Measurements from ENCODE around the gene UBE2I.

The UBE2I gene

DNA sequence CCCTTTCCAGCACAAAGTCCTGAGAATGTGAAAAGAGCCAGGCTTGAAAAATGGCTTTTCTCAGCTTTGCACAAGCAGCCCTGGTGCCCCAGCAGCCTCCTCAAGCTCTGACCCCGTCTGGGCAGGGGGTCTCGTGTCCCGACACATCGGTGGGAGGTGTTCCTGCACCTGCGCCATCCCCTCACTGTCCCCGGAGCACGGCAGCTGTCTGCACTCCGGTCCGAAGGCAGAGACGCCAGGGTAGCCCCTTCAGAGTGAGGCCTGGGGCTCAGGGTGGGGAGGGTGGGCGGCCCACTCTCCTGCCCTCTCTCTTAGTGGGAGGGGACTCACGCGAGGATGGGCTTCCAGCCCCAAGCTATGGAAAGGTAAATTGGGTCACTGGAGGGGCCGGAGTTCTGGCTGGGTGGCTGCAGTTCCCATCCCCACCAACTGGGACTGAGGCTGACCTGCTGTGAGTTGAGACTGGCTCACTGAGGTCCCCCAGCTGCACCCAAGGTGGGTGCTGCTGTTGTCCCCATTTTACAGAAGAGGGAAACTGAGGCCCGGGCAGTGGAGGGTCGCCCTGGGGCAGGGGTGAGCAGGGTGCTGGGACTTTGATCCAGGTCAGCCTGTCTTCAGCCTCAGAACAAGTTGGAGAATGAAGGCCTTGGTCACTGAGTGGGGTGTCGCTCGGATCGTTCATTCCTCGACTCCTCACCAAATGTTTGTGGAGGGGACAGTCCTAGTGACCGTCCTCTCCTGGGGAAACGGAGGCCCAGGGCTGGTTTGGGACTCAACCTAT is 21.7 kb downstream of the UBE2I start:
- no peak for DNase-seq

DNA sequence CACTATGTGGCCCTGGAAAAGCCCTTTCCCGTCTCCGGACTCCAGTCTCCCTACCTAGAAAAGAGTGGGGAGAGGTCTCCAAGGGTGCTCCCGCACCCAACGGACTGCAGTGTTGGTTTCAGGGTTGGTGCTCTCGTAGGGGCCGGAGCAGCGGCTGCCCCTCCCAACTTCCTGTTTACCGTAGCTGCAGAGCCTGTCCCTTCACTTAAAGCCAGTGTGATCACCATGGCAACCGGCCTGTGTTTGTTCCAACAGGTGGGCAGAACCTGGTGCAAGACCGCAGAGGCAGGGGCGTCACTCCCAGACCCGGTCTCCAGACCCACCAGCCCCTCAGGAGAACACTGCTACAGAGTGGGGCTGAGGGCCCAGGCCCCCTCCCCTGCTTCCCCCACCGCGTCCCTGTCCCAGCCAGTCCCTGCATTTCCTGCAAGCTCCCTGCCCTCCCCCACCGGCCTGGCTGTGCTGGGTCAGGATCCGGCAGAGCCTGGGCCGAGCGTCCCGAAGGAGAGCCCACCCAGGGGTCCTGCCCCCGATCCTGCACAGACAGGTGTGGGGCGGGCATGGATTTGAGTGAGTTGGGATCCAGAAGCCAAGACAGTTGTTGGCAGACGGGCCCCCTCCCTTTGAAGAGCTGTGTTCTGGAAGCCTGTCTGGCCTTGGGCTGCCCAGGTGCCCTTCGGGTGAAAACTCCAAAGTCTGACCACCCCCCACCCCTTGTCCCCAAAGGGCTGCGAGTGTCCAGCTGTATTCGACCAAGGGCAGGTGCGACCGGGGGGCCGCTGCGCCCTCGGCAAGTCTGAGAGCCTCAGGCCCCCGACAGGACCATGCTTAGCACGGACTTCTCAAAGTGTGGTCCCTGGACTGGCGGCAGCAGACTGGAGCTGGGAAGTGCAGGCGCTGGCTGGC is 22.5 kb downstream of the UBE2I start:
- DNase-seq = peak; percentile 76

DNA sequence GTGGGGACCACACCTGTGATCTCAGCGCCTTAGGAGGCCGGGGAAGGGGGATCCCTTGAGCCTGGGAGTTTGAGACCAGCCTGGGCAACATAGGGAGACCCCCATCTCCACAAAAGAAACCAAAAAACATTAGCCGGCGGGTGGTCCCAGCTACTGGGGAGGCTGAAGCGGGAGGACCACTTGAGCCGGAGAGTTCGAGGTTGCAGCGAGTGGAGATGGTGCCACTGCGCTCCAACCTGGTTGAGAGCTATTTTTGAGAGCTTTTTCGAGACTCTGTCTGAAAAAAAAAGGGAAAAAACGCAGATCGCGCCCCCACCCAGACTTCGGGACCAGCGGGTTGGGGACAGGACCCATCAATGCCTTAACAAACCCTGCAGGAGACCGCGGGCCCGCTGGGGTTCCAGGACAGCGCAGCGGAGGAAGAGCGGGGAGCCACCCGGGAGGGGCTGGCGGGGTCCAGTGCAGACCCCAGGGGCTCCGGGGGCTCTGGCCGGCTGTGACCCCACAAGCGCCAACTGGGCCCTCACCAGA is 23.2 kb downstream of the UBE2I start:
- no peak for DNase-seq

DNA sequence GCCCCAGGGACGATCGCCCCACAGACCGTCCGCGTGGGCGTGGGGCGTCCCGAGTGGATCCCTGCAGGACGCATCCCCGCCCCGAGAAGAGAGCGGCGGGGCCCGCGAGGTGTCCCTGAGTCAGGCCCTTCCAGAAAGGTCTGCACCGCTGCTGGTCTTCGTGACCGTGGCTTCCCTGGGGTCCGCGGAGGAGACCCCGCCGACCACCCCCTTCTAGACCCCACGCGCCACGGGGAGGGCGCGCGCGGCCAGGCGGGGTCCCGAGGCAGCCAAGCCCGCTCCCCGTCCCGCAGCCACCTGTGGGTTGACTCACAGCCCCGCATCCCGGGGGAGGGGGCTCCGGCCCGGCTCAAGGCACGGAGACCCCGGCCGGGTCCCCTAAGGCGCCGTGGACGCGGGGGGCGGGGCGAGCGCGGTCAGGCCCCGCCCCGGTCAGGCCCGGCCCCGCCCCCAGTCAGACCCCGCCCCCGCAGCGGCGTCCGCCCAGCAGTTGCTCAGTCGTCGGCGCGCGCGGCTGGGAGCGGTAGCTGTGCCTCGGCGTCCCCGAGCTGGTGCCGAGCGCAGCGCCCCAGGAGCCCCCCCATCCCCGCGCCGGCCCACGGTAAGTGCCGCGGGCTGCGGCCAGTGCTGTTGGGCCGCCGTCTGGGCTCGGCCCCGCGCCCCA is 23.8 kb downstream of the UBE2I start, which contains the start of gene BAIAP3:
Gene BAIAP3, plus strand, starts transcription at position 497 of the 664 bp plus-strand sequence. CDS start 4,905 bp downstream, outside the sequence.
- peak; percentile 43 for DNase-seq

DNA sequence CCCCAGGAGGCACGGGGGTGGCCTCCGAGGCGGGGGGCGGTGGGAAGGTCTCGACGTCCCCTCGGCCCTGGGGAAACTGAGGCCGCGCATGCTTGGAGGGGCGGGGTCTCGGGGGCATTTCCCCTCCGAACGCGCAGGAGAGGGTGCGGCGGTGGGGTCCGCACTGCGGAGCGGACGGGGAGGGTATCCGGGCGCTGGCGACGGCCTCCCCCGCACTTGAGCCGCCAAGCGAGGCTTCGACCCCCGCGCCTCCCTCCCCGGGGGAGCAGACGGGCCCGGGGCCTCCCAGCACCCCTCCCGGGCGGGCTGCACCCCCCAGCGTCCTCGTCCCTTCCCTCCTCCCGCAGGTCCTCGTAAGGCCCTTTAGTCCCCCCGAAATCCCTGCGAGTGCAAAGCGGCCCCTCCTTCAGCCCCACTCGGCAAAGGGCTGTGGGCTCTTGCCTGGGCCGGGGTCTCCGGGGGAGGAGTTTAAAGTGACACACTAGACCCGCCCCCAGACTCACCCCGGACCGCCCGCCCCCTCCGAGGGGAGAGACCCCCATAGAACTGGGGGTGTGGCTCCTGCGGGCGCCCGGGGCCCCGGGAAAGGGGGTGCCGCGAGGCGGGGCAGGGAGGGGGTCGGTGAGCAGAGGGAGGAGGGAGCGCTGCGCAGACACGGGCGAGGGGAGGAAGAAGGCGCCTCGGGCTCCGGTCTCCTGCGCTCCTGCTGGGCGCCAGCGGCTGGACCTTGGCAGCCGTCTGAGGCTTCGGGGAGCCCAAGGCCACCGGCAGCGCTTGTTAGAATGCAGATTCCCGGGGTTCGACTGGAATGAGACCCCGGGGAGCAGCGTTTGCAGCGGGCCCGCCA is 24.6 kb downstream of the UBE2I start:
- no peak for DNase-seq

DNA sequence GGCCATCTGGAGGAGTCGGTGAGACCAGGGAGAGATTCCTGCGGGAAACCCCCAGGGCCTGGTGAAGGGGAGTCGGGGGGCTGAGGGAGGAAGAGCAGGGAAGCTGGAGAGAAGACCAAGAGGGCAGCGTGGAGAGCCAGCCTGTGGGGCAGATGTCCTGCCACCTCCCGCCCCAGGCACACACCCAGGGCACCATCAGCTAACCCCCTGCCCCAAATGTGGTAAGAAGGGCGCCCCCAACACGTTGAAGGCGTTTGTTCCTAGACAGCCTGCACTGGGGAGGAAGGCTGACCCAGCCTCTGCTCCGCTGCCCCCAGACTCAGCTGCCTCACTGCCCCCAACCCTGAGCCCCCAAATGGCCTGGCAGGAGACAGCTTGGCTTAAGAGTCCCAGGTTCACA is 25.3 kb downstream of the UBE2I start:
- DNase-seq = no peak

DNA sequence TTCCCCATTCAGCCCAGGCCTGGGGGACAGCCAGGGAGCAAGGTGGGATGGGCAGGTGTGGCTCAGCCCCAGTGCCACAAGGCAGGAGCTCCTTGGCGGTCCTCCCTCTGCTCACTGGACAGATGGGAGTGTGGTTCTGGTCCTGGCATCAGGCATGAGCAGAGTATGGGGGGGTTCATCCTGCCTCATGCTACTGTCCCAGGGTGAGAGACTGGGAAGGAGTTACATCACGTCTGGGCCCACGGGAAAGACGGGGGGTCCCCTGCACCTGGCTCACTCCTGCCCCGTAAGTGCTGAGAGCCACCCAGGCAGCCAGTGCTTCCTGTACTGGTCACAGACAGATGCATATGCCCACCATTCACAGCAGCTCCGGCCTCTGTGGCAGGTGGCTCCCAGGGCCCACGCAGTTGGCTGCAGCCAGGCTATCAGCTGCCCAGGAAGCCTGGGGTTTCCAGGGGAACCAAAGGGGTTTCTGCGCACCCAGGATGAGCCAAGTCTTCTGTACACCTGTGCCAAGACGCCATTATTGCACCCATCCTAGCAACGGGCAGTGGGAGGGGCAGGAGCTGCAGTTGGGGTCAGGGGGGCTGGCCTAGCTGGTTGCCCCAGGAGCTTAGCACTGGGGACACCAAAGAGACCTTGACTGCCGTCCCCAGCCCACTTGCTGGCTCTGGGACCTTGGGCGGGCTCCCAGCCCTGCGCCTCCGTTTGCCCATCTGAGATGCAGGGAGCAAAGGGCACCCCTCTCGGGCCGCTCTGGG is 26.0 kb downstream of the UBE2I start:
- no peak for DNase-seq

DNA sequence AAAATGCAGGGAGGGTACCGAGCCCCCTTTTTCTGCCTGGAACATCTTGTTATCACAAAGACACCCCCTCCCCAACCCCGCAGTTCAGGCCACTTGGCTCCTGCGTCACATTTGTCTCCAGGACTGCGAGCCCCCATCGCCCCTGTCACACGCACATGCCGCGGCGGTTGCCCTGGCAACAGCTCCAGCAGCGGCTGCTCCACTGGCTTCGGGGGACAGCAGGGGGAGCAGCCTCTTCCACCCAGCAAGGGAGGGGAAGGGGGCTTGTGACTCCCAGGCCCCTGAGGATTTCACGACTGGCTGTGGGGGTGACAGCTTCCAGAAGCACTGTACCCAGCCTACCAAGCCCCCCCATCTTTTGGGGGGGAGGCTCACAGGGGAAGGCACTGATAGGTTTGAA is 26.6 kb downstream of the UBE2I start:
- DNase-seq = no peak

DNA sequence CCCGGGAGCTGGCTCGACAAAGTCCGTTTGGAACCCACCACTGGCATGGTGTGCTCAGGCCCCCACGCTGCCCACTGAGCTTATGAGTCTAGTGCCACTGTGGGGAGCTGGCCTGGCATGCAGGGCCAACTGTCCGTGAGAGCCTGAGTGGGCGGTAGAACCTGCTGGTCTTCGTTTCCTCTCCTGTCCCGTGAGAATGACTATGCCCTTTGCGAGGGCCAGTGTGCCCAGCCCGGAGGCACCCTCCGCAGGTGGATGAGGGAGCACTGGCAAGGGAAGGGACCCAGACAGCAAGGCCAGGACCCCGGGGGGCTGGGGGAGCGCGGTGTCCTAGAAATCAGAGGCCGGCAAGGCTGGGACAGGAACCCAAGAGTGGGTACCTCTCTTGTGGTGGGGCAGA is 27.2 kb downstream of the UBE2I start:
- DNase-seq = no peak

DNA sequence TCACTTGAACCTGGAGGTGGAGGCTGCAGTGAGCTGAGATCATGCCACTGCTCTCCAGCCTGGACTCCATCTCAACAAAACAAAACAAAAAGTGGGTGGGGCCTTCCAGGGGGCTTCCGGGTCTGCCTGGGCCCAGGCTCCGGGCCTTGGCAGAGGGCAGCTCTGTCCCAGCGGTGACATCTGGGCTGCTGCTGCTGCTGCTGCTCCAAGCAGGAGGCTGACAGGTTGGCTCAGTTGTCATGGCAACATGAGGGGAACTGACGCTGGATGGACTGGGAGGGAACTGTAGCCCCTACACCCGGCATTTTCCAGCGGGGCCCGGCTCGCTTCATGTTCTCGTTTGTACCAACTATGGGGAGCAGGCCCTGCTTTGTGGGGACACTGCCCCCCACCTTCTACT is 28.1 kb downstream of the UBE2I start:
- DNase-seq = no peak

DNA sequence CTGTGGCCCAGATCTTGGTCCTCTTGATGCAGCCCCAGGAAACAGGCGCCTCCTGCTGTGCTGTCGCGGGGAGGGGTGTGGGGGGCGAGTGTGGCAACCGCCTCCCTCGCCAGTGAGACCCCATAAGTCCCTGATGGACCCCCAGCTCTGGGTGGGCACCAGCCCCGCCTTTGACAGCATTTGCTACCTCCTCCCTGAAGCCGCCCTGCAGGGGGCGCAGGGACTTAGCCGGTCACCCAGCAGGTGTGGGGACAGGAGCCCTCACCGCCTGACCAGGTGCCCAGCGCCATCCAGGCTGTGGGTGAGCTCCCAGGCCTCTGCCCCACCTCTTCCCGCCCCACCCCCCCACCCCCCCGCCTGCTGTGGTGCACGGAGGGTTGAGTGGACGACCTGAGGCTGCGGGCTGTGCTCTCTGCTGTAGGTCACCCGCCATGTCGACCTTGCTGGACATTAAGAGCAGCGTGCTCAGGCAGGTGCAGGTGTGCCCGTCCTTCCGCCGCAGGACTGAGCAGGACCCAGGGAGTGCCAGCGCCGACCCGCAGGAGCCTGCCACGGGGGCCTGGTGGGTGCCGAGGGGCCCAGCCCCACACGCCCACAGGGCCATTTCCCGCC is 28.8 kb downstream of the UBE2I start:
- DNase-seq = peak; percentile 26

DNA sequence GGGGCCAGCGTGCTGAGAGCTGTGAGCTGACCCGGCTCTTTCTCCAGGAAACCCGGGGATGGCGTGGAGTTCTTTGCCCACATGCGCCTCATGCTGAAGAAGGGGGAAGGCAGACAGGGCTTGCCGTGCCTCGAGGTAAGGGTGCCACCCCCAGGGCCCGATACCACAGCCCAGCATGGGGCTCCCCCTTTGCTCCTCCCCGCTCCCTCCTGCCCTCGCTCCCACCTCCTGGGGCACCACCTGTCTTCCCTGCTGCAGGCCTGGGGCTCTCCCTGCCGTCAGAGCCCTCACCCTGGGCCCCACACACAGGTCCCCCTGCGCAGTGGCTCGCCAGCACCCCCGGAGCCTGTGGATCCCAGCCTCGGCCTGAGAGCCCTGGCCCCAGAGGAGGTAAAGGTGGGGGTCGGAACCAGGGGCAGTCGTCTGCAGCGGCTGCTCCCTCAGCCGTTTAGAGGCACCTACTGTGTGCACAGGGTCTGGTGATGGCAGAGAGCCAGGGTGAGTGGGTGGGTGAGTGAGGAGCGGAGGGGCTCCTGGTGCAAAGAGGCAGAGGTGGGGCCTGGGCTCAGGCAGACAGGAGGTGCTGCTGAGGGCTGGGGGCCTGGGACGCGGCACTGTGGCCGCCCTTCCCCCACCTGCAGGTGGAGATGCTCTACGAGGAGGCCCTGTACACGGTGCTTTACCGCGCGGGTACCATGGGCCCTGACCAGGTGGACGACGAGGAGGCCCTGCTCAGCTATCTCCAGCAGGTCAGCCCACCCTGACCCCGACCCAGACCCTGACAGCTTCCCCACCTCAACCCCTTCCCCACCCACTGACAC is 29.6 kb downstream of the UBE2I start:
- no peak for DNase-seq

DNA sequence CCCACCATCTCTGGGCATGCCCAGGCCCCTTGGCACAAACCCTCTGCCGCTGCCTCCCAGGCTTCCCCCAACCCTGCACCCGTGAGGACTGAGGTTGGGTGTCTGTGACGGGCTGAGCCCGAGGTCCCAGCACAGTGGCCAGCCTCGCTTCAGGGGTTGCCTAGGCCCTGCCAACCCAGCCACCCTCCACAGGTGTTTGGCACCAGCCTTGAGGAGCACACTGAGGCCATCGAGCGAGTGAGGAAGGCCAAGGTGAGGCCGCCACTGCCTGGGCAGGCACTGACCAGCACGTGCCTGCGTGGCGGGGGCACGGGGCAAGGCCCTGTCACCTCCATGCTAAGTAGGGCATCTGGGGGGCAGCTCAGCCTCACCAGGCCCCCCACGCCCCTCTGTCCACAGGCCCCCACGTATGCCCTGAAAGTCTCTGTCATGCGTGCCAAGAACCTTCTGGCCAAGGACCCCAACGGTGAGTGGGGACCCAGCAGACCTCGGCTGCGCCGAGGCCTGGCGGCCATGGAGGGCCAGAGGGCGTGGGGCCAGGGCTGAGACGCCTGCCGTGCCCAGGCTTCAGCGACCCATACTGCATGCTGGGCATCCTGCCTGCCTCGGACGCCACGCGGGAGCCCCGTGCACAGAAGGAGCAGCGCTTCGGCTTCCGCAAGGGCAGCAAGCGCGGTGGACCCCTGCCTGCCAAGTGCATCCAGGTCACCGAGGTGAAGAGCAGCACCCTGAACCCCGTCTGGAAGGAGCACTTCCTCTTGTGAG is 31.5 kb downstream of the UBE2I start:
- no peak for DNase-seq

DNA sequence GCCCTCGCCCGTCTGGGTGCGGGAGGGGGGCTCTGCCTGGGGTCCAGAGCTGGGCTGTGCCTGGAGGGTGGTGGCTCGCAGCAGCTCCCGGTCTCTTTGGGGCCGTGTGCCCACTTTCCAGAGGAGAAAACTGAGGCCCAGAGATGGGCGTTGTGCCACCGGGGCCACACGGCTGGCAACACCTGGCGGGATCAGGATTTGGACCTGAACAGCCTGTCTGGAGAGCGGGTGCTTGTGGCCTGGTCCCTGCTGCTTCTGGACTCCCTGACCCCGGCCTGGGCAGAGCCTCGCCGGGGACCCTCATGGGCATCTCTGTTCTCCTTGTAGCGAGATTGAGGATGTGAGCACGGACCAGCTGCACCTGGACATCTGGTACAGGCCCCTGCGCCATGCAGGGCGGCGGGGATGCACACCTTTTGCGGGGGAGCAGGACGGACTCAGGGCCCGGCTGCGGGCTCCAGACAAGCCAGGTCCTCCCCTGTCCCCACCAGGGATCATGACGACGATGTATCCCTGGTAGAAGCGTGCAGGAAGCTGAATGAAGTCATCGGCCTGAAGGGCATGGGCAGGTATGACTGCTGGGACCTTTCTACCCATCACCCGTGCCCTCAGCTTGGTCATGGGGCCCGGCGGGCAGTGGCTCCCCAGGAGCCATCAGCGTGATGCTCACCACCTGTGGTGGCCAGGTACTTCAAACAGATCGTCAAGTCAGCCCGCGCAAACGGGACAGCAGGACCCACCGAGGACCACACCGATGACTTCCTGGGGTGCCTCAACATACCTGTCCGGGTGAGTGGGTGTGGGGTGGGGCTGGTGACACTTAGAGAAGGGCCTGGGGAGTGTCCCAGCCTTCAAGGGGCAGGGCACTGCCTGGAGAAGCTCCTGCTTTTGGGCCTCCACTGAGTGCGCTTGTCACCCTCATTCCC is 32.3 kb downstream of the UBE2I start:
- DNase-seq = no peak

DNA sequence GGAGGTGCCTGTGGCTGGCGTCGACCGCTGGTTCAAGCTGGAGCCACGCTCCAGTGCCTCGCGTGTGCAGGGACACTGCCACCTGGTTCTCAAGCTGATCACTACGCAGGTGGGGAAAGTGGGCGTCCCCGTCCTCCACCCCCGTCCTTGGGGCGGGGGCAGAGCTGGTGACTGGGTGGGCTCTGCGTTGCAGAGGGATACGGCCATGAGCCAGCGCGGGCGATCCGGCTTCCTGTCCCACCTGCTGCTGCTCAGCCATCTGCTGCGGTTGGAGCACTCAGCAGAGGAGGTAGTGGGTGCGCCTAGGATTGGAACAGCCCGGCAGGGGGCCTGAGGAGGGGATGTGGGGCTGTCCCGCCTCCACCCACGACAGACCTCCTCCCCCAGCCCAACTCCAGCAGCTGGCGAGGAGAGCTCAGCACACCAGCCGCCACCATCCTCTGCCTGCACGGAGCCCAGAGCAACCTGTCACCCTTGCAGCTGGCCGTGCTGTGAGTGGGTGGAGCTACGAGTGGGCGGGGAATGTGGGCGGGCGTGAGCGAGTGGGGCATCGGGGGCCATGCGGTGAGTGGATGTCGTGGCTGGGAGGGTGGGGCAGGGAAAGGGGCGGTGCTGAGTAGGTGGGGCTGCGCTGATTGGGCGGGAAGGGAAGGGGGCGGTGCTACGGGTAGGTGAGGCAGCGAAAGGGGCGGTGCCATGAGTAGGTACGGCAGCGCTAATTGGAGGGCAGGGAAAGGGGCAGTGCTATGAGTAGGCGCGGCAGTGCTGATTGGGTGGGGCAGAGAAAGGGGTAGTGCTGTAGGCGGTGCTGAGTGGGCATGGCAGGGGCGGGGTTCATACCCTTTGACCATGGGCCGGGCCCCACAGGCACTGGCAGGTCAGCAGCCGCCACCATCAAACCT is 33.3 kb downstream of the UBE2I start:
- peak; percentile 98 for DNase-seq

DNA sequence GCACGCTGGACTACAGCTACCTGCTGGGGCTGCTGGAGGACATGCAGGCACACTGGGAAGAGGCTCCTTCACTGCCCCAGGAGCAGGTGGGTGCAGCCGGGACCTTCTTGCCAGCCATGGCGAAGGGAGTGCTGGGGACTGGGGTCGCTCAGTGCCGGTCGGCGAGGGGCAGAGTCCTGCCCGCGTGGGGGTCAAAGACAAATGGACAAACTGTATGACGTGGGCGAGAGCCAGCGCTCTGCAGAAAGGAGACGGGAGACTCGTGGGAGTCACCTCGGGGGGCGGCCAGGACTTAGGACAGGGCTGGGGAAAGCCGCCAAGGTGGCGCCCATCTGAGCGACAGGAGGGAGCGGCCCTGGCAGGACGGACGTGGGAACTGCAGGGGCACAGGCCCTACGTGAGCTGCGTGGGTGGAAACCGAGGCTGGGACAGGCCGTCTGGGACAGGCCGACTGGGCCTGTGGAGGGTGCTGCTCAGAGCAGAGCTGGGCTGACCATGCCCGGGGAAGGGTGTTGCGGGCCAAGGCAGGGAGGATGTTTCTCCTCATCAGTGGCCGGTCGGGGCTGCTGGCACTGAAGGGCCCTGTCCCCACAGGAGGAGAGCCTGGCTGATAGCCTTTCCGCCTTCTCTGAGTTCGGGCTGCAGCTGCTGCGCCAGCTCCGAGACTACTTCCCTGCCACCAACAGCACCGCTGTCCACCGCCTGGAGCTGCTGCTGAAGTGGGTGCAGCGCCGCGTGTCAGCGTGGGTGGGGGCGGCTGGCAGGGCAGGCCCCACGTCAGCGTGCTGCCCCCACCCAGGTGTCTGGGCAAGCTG is 34.2 kb downstream of the UBE2I start:
- no peak for DNase-seq

All from CD4-positive, alpha-beta T cell treated with Interleukin-21 for 1 hour (primary cell).